HG02759 (cell line): ENCODE measurements around the gene ITGB3.

ENCODE experiments used
- ATAC-seq: cut with Tn5 transposase; IDR thresholded peaks from one replicate; pipeline ENCODE4 v1.9.1; 2021; ENCODE audit warnings: mild to moderate bottlenecking, moderate library complexity; ENCODE audit not compliant: unreplicated experiment

Gene ITGB3

DNA sequence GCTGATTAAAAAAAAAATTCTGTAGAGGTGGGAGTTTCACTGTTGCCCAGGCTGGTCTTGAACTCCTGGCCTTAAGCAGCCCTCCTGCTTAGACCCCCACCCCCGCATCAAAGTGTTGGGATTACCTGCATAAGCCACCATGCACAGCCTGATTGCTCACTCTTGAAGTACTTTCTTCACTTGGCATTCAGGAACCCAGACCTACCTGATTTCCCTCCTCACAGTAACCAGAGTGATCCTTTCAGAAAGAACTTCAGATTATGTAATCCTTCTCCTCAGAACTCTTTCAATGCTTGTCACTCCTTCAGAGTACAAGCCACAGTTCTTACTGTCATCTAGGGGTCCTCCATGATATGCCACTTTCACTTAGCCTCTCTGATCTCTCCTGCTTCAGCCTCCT is 71.5 kb downstream of the ITGB3 start:
- no peak for ATAC-seq

DNA sequence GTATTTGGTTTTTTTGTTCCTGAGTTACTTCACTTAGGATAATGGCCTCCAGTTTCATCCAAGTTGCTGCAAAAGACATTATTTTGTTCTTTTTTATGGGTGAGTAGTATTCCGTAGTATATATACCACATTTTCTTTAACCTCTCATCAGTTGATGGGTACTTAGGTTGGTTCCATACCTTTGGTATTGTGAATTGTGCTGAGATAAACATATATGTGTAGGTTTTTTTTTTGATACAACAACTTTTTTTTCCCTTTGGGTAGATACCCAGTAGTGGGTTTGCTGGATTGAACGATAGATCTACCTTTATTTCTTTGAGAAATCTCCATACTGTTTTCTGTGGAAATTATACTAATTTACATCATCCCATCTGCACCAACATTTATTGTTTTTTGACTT is 76.9 kb downstream of the ITGB3 start:
- no peak for ATAC-seq

DNA sequence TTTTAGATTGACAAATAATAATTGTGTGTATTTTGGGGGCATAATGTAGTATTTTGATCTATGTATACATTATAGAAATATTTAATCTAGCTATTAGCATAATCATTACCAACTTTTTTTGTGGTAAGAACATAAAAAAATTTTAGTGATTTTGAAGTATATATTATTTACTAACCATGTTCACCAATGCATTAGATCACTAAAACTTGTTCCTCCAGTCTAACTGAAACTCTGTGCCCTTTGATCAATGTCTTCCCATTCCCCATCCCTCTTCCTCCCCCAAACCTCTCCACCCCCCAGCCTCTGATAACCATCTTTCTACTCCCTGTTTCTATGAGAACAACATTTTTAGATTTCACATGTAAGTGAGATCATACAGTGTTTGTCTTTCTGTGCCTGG is 78.7 kb downstream of the ITGB3 start:
- ATAC-seq, result no peak

DNA sequence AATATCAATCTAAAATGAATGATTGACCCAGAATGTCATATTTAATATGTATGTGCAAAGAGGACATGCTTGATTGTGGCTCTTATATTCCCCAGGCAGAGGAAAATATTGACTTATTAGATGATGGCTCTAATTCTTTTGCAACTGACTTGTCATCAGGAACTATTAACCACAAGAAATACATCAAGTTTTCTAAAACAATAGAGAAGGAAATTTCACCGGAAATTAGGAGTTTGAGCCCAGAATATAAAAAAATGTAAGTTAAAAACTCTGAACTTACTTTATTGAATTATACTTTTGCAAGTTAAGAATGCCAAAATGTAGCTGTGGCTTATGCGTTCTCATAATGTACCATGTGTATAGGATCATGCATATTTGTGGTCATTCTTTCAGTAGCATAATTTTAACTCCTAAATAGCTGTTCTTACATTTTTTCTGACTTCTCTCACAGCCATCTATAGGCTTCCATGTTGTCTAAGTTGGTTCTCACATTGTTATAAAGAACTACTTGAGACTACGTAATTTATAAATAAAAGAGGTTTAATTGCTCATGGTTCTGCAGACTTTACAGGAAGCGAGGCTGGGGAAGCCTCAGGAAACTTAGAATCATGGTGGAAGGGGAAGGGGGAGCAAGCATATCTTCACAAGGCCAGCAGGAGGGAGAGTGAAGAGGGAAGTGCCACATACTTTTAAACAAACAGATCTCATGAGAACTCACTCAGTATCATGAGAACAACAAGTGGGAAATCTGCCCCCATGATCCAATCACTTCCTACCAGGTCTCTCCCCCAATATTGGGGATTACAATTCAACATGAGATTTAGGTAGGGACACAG is 81.7 kb downstream of the ITGB3 start:
- no peak for ATAC-seq

DNA sequence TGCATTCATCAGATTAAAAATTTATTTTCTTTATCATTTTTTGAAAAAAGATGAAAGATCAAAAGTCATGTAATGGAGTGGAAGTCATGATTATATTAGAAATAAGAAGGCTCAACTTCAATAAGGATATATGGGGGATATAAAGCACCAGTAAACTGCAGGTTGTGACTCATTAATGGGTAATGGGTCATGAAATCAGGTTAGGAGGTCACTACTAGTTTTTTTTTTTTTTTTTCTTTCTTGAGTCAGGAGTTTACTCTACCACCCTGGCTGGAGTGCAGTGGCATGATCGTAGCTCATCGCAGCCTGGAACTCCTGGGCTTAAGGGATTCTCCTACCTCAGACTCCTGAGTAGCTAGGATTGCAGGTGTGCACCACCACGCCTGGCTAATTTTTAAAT is 84.4 kb downstream of the ITGB3 start:
- no peak for ATAC-seq

DNA sequence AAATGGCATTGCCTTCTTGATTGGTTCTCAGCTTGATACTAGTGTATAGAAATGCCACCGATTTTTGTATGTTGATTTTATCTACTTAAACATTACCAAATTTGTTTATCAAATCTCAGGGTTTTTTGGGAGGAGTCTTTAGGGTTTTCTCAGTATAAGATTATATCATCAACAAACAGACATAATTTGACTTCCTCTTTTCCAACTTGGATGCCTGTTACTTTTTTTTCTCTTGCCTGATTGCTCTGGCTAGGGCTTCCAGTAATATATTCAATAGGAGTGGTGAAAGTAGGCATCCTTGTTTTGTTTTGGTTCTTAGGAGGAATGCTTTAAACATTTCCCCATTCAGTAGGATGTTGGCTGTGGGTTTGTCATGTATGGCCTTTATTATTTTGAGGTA is 99.2 kb downstream of the ITGB3 start:
- no peak for ATAC-seq

DNA sequence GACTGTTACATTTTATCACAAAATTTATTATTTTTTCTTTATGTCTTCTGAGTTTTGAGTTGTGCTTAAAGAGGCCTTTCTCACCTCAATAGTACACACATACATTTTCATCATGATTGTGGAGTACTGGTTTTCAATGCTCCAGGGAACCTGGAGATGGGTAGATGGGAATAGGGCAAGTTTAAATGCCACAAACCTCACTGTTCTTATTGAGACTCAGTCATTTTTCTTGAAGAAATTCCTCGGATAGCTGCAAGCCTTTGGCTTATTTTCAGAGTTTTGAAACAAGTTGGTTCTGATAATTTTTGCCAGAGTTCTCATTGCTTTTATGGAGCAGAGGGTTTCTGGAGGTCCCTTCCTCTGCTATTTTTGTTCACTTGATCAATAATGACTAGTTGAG is 105.0 kb downstream of the ITGB3 start:
- ATAC-seq, result no peak
